Myocyte (in vitro differentiated cells): ENCODE results near the gene CDX4. TPM values are rescaled to one million over a fixed set of nuclear protein-coding genes. Genes with fewer than 3 reads are reported as not detected.
"Not testable (repeated sequence)": the region's sequence is repeated elsewhere in the genome, so short reads cannot be mapped to it uniquely, and the experiment has no call there.

ENCODE experiments used
- DNase-seq: peaks from one replicate; pipeline ENCODE4 v3.0.0-alpha.2; 2012; ENCODE audit warnings: low read depth
- polyA plus RNA-seq: library from polyadenylated mRNA; unstranded; fragments of >200 nt; gene quantifications from one replicate; pipeline ENCODE4 v1.2.1, GENCODE V29; 2012; ENCODE audit warnings: missing spikeins
- total RNA-seq: library from RNA; depleted of rRNA; stranded (reverse); fragments of >200 nt; gene quantifications from 2 replicates; pipeline ENCODE4 v1.2.3, GENCODE V29; 2014

CDX4 gene
- total RNA-seq: not detected in 2 replicates
- polyA plus RNA-seq: not detected

GRCh38 chrX:73446831-73447230 lies at the start of gene CDX4:
TSS of gene CDX4 (plus strand) at chrX:73447053. CDS start at chrX:73447254, 201 bp downstream.
- no peak for DNase-seq

DNA sequence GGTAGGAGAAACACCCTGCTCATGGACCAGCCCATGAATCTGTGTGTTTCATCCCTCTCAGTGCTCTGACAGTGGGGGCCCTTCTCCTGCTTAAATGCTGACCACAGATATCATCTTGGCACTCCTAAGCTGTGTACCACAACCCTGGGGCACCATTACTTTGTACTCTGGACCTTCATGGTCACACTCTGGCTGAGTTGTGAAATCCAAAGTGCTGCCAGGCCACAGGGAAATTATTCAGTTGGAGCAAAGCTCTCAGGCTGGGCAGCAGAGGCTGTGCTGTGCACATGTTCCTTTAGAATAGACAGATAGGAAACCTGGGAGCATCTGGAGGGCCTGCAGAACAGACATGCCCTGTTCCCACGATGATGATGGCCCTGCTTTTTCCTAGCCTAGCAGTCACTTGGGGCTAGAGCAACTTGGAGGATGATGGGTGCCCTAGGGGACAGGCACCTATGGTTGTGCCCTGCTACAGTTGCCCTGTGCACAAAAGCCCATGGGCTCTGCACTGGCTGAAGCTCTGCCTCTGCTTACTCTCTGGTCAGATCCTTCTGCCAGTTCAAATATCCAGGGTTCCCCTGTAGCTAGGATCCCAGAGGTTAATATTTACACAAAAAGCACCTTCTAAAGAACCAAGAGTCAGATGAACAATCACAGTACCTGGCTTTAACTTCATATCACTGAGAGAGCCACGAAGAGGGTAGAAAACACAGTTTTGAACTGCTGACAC lies 48.5 kb upstream of the CDX4 start:
- DNase-seq: no peak

DNA sequence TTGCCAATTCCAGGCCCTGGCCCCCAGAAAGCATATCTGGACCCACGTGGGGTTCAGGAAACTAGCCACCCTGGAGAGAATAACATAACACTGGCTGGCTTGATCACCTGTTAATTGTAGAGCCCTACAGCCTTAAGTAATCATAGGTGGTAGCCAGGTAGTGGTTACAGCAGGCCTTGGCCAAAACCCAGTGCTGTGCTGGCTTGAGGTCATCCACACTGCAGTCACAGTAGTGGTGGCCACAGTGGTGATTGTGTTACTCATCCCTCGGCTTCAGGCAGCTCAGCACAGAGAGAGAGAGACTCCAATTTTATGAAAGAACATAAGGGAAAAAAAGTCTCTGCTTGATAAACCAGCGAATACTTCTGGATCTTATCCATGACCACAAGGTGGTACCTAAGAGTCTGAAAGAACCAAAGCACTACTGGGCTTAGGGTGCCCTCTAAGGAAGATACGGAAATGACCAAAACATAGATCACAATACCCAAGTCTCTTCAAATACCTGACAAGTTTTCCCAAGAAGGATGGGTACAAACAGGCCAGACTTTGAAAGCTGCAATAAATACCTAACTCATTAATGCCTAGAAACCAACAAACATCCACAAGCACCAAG lies 46.6 kb upstream of the CDX4 start:
- DNase-seq: no peak

DNA sequence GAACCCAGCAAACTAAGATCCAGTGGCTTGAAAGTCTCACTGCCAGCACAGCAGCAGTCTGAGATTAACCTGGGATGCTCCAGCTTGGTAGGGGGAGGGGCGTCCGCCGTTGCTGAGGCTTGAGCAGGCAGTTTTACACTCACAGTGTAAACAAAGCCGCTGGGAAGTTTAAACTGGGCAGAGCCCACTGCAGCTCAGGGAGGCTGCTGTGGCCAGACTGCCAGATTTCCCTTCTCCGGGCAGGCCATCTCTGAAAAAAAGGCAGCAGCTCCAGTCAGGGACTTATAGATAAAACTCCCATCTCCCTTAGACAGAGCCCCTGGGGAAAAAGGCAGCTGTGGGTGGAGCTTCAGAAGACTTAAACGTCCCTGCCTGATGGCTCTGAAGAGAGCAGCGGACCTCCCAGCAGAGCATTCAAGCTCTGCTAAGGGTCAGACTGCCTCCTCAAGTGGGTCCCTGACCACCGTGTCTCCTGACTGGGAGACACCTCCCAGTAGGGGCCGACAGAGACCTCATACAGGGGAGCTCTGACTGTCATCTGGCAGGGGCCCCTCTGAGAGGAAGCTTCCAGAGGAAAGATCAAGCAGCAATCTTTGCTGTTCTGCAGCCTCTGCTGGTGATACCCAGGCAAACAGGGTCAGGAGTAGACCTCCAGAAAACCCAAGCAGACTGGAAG lies 45.1 kb upstream of the CDX4 start:
- DNase-seq: no peak

DNA sequence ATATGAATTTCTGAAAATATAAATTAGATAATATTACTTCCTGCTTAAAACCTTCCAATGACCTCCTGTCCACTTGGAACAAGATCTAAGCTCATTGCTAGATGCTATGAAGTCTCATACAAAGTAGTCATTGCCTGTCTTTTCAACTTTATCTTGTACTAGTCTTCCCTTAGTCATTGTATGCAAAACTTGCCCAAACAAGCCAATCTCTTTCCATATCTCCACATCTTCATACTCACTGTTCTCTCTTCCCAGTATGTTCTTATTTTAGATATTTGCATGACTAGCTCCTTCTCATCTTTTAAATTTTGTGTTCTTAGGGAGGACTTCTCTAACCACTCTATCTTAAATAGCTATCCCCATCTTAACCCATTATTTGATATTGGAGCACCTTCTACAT lies 33.9 kb upstream of the CDX4 start:
- no peak for DNase-seq

GRCh38 chrX:73447311-73447794 lies 500 bp downstream of the CDX4 start:
- DNase-seq: no peak

- peak; percentile 1 for DNase-seq
These were observed 1.5 kb downstream of the CDX4 start for GRCh38 chrX:73448379-73448778.

GRCh38 chrX:73455171-73455570 lies 8.3 kb downstream of the CDX4 start:
- DNase-seq: no peak

DNA sequence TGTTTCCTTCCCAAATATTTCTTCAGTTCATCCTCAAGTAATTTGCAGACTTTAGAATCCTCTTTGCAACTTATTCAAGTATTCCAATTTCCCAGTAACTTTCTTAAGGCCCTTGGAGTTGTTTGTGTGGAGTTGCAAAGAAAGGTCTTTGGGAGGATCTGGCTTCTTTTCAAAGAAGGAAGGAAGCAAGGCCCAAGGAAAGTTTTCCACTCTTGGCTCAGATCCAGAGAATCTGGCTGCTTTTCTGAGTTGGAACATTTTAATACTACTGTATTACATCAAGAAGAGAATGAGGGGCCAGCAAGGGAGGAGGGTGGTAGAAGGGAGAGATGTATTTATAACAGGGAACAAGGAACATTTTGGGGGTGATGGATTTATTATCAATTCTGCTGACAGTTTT lies 10.5 kb downstream of the CDX4 start:
- no peak for DNase-seq

DNA sequence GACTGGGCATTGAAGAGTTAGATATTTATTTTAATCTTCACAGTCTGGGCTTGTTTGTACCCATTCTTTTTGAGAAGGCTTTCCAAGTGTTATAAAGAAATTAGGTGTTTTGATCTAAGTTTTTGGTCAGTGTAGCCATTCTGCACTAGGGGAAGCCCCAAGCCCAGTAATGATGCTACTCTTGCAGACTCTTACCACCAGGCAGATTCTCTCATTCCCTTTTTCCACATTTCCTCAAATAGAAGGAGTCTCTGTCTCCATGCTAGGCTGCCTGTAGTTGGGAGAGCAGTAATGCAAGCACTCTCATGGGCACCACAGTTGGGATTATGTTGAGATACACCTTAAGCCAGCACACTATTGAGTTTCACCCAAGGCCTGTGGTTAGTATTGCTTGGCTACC lies 21.5 kb downstream of the CDX4 start:
- no peak for DNase-seq

GRCh38 chrX:73478961-73479360 lies 32.1 kb downstream of the CDX4 start:
- DNase-seq: no peak

DNA sequence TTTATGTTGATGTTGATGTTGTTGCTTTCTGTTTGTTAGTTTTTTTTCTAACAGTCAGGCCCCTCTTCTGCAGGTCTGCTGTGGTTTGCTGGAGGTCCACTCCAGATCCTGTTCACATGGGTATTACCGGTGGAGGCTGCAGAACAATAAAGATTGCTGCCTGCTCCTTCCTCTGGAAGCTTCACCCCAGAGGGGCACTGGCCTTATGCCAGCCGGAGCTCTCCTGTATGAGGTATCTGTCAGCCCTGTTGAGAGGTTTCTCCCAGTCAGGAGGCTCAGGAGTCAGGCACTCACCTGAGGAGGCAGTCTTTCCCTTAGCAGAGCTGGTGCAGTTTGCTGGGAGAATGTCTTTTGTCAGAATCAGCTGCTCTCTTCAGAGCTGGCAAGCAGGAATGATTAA lies 34.7 kb downstream of the CDX4 start:
- DNase-seq: no peak

- DNase-seq: no peak
These were observed 43.8 kb downstream of the CDX4 start for GRCh38 chrX:73490661-73491060.

- not testable (repeated sequence) for DNase-seq
These were observed 45.3 kb downstream of the CDX4 start for GRCh38 chrX:73492178-73492577.

Other genes with a start within 250 kb of the CDX4 start
- gene NAP1L2, start 232.2 kb upstream of the CDX4 start, total RNA-seq: not detected in 2 replicates
- gene CHIC1, start 116.1 kb downstream of the CDX4 start, total RNA-seq: 15.8 and 16.7 TPM in 2 replicates